Amygdala (tissue), 56 donors: ENCODE data around the gene DMP1.
A peak's percentile ranks its signal among the peaks of the same experiment; 100 is the strongest.

Experiments used
- DNase-seq, 56 donors: peaks; one replicate each; lab custom pipeline; 2025; lab: John Stamatoyannopoulos, UW

DMP1 gene, protein sequence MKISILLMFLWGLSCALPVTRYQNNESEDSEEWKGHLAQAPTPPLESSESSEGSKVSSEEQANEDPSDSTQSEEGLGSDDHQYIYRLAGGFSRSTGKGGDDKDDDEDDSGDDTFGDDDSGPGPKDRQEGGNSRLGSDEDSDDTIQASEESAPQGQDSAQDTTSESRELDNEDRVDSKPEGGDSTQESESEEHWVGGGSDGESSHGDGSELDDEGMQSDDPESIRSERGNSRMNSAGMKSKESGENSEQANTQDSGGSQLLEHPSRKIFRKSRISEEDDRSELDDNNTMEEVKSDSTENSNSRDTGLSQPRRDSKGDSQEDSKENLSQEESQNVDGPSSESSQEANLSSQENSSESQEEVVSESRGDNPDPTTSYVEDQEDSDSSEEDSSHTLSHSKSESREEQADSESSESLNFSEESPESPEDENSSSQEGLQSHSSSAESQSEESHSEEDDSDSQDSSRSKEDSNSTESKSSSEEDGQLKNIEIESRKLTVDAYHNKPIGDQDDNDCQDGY

DNA sequence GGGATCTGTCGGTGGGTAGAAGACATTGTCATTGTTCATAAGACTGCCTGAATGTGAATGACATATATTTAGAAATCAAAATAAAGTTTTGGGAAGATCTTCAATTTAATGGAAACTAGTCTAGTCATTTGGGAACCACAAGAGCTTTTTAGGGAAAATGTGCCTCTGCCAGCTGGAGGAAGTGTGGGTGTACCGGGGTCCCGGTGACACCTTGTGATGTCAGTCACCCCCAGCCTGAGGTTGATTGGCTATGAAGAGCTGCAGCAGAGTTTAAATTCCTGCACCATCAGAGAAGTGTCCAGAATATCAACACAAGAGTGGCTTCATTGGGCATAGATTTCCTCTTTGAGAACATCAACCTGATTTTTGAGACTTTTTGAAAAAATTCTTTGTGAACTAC, at the start of gene DMP1:
Gene DMP1, plus strand, starts transcription at position 301 of the 400 bp plus-strand sequence. CDS start 6,213 bp downstream, outside the sequence.
- no peak for DNase-seq

- DNase-seq: no peak
Measured at GRCh38 chr4:87601361-87601760, 48.7 kb upstream of the DMP1 start.

- no peak for DNase-seq
Measured at GRCh38 chr4:87608229-87608628, 41.9 kb upstream of the DMP1 start, which contains the start of gene DSPP. TSS of gene DSPP (plus strand) at chr4:87608529. CDS start at chr4:87610909, 2,380 bp downstream.

- no peak for DNase-seq
Measured at GRCh38 chr4:87614292-87614890, 35.7 kb upstream of the DMP1 start.

DNA sequence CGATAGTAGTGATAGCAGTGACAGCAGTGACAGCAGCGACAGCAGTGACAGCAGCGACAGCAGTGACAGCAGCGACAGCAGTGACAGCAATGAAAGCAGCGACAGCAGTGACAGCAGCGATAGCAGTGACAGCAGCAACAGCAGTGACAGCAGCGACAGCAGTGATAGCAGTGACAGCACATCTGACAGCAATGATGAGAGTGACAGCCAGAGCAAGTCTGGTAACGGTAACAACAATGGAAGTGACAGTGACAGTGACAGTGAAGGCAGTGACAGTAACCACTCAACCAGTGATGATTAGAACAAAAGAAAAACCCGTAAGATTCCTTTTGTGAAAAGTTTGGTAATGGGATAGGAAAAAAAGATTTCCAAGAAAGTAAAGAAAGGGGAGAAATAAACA, 33.8 kb upstream of the DMP1 start:
- no peak for DNase-seq

GRCh38 chr4:87620086-87620485, 30.0 kb upstream of the DMP1 start:
- no peak for DNase-seq

DNA sequence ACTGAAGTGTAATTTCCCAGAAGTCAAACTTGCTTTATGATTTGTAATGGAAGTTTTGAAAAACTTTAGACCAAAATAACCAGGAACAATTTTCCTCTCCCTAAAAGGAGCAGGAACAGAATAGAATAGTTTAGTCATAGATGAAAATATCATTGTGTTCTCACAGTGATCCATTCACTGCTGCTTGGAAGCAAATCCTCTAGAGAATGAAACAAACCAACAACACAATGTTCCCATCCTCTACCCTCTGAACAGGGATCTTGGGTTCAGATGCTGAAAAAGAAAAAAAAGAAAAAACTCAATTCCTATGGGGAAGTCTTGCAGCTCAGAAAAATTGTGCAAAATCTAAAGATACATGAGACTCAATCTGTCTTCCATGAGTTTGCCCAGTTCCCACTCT, 29.6 kb upstream of the DMP1 start:
- DNase-seq: peak in 1 of 56 donors; percentile 43

DNA sequence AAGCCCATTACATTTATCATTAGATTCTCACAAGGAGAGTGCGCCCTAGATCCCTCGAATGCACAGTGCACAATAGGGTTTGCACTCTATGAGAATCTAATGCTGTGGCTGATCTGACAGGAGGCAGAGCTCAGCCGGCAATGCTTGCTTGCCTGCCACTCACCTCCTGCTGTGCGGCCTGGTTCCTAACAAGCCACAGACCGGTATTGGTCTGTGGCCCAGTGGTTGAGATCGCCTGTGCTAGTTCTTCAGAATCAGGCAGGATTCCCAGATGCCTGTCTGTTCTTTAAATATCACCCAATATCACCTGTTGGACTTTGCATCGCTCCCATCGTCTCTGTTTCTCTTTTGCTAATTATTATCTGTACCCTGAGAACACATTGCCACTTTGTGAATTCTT, 27.8 kb upstream of the DMP1 start:
- peak in 3 of 56 donors; percentile 5 to 16 (median 11) for DNase-seq

DNA sequence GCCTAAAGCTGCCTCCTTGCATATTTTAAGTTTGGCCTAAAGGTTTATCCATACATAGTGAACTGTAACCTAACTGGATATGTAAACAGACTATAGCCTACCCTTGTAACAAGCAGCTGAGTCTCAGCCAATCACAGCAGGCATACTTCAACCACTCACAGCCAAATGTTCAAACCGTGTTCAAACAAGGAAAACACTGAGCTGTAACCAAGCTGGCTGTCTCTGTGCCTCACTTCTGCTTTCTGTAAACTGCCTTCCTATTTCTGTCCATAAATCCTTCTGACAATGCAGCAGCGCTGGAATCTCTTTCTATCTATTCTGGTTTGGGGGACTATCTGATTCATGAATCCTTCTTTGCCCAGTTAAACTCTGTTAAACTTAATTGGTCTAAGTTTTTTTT, 25.4 kb upstream of the DMP1 start:
- DNase-seq: no peak

- no peak for DNase-seq
Measured at GRCh38 chr4:87631668-87632067, 18.4 kb upstream of the DMP1 start.

- DNase-seq: no peak
Measured at GRCh38 chr4:87632469-87632868, 17.6 kb upstream of the DMP1 start.

DNA sequence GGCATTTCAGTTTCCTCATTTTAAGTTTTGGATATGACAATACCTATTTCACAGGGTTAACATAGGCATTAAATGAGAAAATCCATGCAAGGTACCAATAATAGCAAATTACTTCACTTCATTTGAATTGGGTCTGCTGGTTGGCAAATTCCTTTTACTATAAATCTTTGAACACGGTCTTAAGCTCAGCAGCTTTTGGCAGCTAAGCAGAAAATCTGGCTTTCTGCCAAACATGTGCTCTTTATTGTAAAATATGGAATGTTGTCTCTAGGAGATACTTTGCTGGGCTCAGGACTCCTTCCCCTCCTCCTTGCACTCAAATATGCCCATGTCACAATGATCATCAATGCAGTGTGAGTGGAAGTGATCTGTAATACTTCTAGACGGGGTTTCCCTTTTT, 16.8 kb upstream of the DMP1 start:
- DNase-seq: no peak

DNA sequence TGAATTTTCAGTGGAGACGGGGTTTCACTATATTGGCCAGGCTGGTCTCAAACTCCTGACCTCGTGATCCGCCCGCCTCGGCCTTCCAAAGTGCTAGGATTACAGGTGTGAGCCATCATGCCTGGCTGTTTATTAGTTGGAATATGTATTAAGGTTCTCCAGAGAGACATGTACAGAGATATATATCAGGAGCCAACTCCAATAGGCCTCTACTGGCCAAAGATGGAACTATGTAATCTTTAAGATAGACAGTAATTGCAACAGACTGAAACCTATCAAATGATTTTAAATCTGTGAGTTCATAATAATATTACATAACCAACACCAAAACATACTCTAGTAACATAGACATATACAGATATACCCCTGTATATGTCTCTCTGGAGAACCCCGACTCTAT, 5.8 kb upstream of the DMP1 start:
- no peak for DNase-seq

- no peak for DNase-seq
Measured at GRCh38 chr4:87650938-87651337, 858 bp downstream of the DMP1 start.

DNA sequence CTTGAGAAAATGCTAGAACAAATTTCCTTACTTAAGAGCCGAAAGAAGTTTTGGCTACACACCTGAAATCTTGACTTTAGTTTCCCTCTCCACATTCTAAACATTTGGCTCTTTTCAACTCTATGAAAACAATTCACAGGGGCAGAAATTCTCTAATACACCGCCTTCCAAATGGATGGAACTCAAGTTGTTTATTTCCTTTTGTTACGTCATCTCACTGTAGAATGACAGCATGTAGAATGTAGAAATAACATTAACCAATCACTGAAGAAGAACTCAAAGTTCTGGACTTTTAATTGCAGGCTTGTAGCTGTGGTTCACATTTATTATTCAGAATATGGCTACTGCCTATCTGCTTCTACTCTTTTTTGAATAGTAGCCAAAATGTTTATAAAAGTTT, 1.9 kb downstream of the DMP1 start:
- no peak for DNase-seq

DNA sequence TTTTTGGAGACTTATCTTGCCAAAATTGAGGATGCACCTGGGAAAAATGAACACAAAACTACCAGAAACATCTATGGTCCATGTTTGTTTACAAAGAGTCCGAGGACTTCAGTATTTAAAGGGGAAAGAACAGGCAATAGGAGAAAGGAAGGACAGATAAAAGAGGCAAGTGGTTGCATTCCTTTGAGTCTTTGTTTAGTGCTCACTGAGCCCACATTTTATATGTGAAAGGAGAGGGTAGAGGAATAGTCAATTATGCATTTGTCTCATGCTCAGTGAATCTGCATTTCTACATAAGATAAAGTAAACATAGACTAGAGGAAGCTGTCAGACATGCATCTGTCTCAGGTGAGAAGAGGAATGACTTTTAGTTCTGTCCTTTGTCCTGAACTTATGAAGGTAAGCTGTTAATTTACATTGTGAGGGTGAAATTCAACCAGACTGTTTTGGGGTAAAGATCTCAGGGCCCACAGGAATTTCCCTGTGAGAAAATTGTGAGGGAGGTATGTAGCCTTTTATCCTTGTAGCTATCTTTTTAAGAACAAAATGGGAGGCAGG, 4.5 kb downstream of the DMP1 start:
- no peak for DNase-seq

GRCh38 chr4:87657525-87657924, 7.4 kb downstream of the DMP1 start:
- DNase-seq: no peak

- no peak for DNase-seq
Measured at GRCh38 chr4:87659247-87659931, 9.3 kb downstream of the DMP1 start.

GRCh38 chr4:87662871-87663270, 12.8 kb downstream of the DMP1 start:
- DNase-seq: no peak

GRCh38 chr4:87669373-87669772, 19.3 kb downstream of the DMP1 start:
- DNase-seq: no peak

DNA sequence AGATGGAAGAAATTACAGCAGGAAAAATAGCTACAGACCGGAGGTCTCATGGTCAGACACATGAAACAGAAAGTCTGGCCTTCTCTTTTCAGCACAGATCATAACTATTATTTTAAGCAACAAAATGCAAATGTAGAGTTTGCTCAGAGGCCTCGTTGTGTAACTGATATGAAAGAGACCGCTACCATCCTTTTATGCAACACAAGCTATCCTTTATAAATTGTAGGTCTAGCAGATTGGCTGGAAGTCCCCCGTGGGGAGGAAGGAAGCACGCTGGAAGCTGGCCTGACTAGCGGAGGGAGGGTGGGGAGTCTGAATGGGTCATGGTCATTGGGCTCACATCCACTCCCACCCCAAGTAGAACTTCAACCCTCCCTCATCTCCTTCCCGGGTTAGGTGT, 27.7 kb downstream of the DMP1 start:
- DNase-seq: peak in 4 of 56 donors; percentile 1 to 3 (median 1)
